ENCODE data around the gene KCNJ8.

KCNJ8 gene

DNA sequence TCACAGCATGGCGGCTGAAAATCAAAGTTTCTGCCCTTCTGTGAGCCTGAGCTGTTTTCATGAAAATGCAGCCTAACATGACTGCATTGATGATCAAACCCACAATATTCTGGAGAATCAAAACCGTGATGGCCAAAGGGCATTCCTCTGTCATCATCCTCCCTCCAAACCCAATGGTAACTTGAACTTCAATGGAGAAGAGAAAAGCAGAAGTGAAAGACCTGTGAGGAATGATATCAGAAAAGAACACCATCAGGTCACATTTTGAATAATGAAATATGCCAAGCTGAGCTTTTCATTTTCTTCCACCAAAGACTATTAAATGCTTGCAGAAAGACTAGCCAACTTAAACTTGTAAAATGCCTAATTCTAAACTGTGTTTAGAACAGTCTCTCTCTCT, 8.1 kb downstream of the KCNJ8 start:
- Mint-ChIP-seq H3K27me3 (peaks cover 4% of the 10 kb centered on the region), H3K4me3 (no peak overlapping the region), H3K4me1 (ENCODE audit: low read depth) (no peaks in the 10 kb centered on the region), H3K27ac (no peak overlapping the region), H3K36me3 (ENCODE audit: low read depth) (no peaks in the 10 kb centered on the region), H3K9me3 (no peaks in the 10 kb centered on the region)

DNA sequence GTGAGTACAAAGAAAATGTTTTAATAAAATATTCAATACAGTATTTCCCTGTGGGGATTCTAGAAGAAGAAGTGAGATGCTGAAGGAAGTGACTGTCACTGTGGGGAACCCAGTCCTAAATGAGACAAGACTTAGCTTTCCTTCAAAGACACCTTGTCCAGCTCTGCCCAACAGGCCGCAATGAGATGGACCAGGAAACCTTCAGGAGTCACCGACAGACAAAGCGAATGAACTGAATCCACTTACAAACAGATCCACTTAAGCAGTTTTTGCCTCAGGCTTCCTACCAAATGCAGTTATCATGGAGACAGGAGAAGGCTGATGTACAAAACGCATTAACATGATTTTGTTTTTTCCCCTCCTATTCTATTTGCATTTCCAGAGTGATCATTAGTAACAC, 9.6 kb downstream of the KCNJ8 start:
- H3K36me3 Mint-ChIP-seq (ENCODE audit: low read depth), result no peaks in the 10 kb centered on the region
- H3K4me3 Mint-ChIP-seq, result no peak overlapping the region
- no peaks in the 10 kb centered on the region for H3K9me3 Mint-ChIP-seq
- no peaks in the 10 kb centered on the region for H3K4me1 Mint-ChIP-seq (ENCODE audit: low read depth)
- no peak overlapping the region for H3K27ac Mint-ChIP-seq
- no peaks in the 10 kb centered on the region for H3K27me3 Mint-ChIP-seq

DNA sequence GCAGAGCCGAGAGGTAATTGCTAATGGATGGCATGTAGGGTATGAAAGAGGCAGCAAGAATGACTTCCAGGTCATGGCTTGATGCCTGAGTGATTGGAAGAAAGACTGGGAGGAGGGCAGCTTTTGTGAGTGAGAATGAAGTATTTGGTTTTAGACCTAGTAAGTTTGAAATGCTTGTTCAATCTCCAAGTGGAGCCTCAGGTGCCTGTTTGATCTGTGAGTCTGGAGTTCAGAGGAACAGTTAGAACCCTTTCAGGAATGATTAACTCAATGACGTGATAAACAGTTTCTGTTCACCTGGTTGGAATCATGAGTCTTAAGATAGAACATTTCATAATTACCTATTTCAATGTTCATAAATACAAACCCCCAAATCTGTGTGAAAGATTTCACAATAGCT, 10.4 kb downstream of the KCNJ8 start:
- Mint-ChIP-seq H3K27ac (no peak overlapping the region), H3K4me3 (no peak overlapping the region), H3K9me3 (peaks cover 3% of the 10 kb centered on the region), H3K36me3 (ENCODE audit: low read depth) (no peaks in the 10 kb centered on the region), H3K27me3 (no peaks in the 10 kb centered on the region), H3K4me1 (ENCODE audit: low read depth) (no peaks in the 10 kb centered on the region)

DNA sequence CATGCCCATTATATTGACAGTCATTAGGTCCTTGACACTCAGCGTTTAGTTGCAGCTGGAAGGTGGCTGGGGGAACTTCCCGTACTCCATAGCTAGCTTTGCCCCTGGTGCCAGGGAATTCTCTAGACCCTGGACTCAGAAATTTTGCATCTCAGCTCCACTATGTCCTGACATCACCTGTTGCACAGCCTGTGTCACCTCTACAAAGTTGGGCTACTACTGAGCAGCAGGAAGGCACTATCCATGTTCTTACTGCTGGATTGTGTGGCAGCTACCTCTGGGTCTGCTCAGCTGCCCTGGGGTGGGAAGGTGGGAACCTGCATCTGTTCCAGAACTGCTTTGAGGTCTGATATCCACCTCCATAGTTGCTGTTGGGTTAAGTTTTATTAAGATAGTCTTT, 11.0 kb downstream of the KCNJ8 start:
- Mint-ChIP-seq H3K4me1 (ENCODE audit: low read depth) (no peaks in the 10 kb centered on the region), H3K27me3 (no peaks in the 10 kb centered on the region), H3K36me3 (ENCODE audit: low read depth) (no peaks in the 10 kb centered on the region), H3K27ac (no peak overlapping the region), H3K9me3 (peaks cover 4% of the 10 kb centered on the region), H3K4me3 (no peak overlapping the region)

DNA sequence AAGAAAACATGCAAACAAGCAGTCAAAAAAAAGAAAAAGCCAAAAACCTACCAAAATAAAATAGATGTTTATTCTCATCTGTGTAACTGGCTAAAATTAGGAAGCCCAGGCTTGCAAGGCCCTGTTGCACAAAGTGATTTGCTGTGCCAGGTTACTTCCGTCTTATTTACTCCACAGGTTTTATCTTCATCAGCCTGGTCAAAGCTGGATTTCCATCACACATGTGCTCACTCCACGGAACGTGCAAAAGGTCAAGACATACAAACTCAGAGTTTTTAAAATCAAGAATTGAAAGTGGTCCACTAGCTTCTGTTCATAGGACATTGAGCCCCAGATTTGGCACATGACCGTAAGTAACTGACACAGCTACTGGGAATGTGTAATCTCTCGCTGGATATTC, 14.8 kb downstream of the KCNJ8 start:
- no peaks in the 10 kb centered on the region for H3K4me1 Mint-ChIP-seq (ENCODE audit: low read depth)
- H3K36me3 Mint-ChIP-seq (ENCODE audit: low read depth), result no peaks in the 10 kb centered on the region
- no peak overlapping the region for H3K27ac Mint-ChIP-seq
- H3K9me3 Mint-ChIP-seq, result peaks cover 4% of the 10 kb centered on the region
- H3K4me3 Mint-ChIP-seq, result no peak overlapping the region
- H3K27me3 Mint-ChIP-seq, result no peaks in the 10 kb centered on the region

DNA sequence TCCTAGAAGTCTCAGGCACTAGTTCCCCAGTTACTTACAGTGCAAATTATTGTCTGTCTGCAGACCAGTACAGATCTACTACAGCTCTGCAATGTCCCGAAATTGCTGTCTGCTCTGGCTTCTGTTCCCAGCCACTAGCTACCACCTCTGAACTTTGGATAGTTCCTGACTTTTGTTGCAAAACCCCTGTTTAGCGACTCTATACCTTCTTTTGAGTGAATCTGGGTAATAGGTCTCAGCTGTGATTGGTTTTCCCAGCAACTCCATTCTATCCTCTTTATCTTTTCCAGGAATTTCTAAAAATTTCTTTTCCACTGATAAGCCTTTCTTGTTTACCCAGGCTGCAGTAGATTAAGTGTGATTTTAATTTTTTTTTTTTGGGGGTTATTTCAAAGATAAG, 16.8 kb downstream of the KCNJ8 start:
- Mint-ChIP-seq H3K27ac (no peak overlapping the region), H3K36me3 (ENCODE audit: low read depth) (no peaks in the 10 kb centered on the region), H3K9me3 (peaks cover 4% of the 10 kb centered on the region)

DNA sequence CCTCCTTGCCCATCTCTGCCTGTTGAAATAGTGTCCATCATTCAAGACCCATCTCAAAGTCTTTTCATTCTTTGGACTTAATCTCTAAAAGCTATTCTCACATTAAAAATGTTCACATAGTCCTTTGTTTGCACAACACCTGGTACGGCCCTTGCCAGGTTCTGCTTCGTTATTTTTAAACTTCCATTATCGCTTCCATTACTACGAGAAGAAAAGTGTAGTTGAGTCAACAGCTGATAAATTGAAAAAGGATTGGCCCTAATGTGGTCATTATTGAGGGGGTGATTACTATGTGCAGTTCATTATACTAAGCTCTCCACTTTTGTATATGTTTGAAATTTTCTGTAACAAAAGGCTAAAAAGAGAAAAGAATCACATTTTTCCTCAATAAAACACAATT, 17.8 kb downstream of the KCNJ8 start:
- Mint-ChIP-seq H3K4me3 (no peak overlapping the region), H3K9me3 (peaks cover 4% of the 10 kb centered on the region), H3K27me3 (no peaks in the 10 kb centered on the region), H3K4me1 (ENCODE audit: low read depth) (no peaks in the 10 kb centered on the region), H3K36me3 (ENCODE audit: low read depth) (no peaks in the 10 kb centered on the region), H3K27ac (no peak overlapping the region)

More for the DNA sequence above, 16.8 kb downstream of the KCNJ8 start:
- H3K4me1 Mint-ChIP-seq (ENCODE audit: low read depth), result no peaks in the 10 kb centered on the region
- H3K4me3 Mint-ChIP-seq, result no peak overlapping the region
- no peaks in the 10 kb centered on the region for H3K27me3 Mint-ChIP-seq

DNA sequence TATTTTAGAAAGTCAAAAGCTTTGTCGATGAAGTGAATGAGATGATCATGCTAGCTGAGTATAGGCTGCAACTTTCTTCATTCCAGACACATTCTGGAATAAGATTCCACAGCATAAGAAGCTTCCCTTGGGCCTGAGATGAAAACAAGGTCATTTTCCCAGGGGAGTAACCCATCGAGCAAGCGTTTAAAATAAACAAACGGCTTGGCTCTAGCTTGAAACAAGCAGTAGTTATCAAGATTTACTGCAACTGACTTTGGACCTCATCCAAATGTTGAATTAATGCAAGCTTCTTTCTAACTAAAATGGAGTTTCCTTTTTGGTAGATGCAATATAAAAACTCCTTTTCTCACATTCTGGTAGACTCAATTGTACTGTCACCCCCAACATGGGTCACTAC, 23.0 kb downstream of the KCNJ8 start:
- H3K36me3 Mint-ChIP-seq (ENCODE audit: low read depth), result no peaks in the 10 kb centered on the region
- no peaks in the 10 kb centered on the region for H3K27me3 Mint-ChIP-seq
- no peaks in the 10 kb centered on the region for H3K9me3 Mint-ChIP-seq
- H3K4me3 Mint-ChIP-seq, result no peak overlapping the region
- no peaks in the 10 kb centered on the region for H3K4me1 Mint-ChIP-seq (ENCODE audit: low read depth)
- no peak overlapping the region for H3K27ac Mint-ChIP-seq

DNA sequence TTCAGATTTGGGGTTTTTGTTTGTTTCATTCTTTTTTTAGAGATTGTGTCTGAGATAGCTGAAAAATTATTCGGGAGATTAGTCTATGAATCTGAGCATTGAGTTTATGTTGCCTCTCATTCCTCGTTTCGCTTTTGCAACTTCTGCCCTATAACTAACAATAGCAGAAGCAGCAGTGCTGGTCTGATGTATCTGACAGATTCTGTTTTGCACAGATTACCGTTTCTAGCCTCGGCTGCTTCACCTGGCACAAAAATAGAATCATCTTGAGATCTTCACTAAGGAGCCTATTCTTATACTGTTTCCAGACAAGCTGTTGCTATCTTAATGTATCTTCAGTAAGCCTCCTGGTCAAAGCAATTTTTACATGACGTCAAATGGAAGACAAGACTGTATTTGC, 29.2 kb downstream of the KCNJ8 start:
- Mint-ChIP-seq H3K36me3 (ENCODE audit: low read depth) (no peaks in the 10 kb centered on the region), H3K27me3 (peaks cover 10% of the 10 kb centered on the region), H3K4me3 (no peak overlapping the region), H3K4me1 (ENCODE audit: low read depth) (no peaks in the 10 kb centered on the region), H3K9me3 (no peaks in the 10 kb centered on the region), H3K27ac (no peak overlapping the region)

DNA sequence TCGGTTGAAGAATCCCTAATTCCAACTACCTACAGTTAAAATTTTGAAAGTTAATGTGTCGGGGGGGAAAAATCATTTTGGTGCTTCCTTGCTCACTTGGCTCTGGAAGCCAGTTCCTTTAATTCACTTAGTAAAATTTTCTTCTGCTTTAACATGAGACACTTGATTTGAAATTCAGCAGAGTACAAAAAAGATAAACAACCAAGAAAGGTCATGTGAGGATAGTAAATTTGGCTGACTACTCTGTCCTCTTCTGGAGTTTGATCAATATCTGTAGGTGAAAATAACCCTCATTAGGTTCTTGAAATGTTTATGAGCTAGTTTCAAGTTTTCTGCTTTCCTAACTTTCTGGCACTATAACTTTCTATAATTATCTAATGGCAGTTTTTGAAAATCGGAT, 43.4 kb downstream of the KCNJ8 start:
- peaks cover 29% of the 10 kb centered on the region for H3K27me3 Mint-ChIP-seq
- no peaks in the 10 kb centered on the region for H3K4me1 Mint-ChIP-seq (ENCODE audit: low read depth)
- H3K27ac Mint-ChIP-seq, result no peak overlapping the region
- H3K9me3 Mint-ChIP-seq, result no peaks in the 10 kb centered on the region
- H3K36me3 Mint-ChIP-seq (ENCODE audit: low read depth), result no peaks in the 10 kb centered on the region
- no peak overlapping the region for H3K4me3 Mint-ChIP-seq

DNA sequence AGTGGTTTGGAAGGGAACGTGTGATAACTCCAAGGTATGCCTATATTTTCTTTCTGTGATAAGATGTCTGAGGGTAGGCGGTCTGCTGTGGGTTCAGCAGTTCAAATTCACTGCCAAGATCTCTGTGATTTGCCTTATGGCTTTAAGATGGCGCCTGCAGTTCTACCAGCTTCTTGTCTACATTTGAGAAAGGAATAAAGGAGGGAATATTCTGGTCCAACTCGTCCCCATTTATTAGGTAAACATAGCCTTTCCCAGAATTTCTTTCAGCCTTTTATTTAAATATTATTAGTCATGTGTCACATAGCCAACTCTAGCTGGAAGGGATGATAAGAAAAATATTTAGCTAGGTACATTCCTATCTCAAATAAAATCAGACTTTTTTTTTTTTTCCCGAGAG, 48.8 kb downstream of the KCNJ8 start:
- Mint-ChIP-seq H3K9me3 (no peaks in the 10 kb centered on the region), H3K4me3 (no peak overlapping the region), H3K36me3 (ENCODE audit: low read depth) (no peaks in the 10 kb centered on the region), H3K27me3 (peaks cover 4% of the 10 kb centered on the region), H3K27ac (no peak overlapping the region), H3K4me1 (ENCODE audit: low read depth) (no peaks in the 10 kb centered on the region)

DNA sequence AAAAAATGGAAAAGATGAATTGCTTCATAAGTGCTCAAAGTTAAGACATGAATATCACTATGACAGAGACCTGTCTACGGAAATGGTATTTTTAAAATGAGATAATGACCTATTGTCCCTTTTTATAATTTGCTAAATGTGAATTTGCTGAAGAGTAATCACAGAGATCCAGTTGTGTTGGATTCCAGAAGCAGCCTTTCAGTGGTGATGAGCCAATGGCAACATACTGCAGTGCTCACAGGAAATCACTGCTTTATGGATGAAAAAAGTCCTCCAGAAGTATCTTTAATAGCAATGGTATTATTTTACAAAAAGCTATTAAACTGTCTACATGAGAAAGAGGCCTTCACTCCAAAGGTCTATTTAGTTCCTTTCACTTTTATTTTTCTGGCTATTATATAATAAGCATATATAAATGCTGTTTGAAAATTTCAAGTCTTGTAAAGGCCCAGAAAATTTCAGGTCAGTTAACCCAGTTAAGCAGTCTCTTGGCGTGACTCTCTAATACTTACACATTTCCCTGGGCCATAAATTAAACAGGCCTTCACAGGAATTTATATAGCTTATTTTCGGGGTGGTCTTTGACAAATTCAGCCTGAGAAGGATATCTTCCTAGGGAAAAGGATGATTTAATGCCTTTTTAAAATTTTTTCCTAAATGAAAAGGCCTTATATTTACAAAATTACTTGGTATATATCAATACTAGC, 55.4 kb downstream of the KCNJ8 start:
- Mint-ChIP-seq H3K9me3 (no peaks in the 10 kb centered on the region), H3K27ac (no peak overlapping the region), H3K4me3 (no peak overlapping the region), H3K4me1 (ENCODE audit: low read depth) (no peaks in the 10 kb centered on the region), H3K36me3 (ENCODE audit: low read depth) (no peaks in the 10 kb centered on the region), H3K27me3 (peaks cover 9% of the 10 kb centered on the region)

DNA sequence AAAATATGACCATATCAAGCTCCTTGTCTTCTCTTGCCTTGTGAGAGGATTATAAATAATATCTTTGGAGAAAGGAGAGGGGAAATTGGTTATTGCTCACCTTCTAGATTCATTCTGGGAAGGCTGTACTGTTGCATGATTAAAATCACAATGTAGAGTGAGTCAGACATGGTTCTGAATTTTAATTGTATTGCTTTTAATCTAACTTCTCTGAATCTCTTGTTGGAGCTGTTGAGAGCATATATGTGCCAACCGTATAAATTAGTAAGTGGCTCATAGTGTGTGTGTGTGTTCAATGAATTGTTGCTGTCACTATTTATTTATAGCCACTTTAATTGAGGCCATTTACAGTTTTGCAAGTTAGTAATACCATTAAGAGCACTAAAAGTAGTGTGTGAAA, 56.1 kb downstream of the KCNJ8 start:
- peaks cover 11% of the 10 kb centered on the region for H3K27me3 Mint-ChIP-seq
- no peak overlapping the region for H3K4me3 Mint-ChIP-seq
- H3K36me3 Mint-ChIP-seq (ENCODE audit: low read depth), result no peaks in the 10 kb centered on the region

DNA sequence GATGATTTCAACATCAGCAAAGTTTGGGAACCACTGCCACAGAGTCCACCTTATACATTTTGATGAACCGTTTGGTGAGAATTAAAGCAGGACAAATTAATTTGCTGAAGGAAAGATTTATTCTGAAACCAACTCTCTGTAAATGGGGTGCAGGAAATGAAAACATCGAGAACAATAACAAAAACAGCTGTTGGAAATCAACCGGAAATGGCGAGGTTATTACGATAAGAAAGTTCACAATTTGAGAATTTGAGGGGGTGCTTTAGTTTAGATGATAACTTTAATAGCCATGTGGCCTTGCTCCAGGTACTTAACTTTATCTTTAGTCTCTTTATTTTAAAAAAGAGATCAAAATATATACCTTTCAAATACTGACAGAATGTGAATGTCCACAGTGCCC, 56.7 kb downstream of the KCNJ8 start:
- no peak overlapping the region for H3K4me3 Mint-ChIP-seq
- H3K4me1 Mint-ChIP-seq (ENCODE audit: low read depth), result no peaks in the 10 kb centered on the region
- peaks cover 11% of the 10 kb centered on the region for H3K27me3 Mint-ChIP-seq
- no peaks in the 10 kb centered on the region for H3K9me3 Mint-ChIP-seq
- no peak overlapping the region for H3K27ac Mint-ChIP-seq
- H3K36me3 Mint-ChIP-seq (ENCODE audit: low read depth), result no peaks in the 10 kb centered on the region

More for the DNA sequence above, 56.1 kb downstream of the KCNJ8 start:
- H3K27ac Mint-ChIP-seq, result no peak overlapping the region
- no peaks in the 10 kb centered on the region for H3K9me3 Mint-ChIP-seq
- H3K4me1 Mint-ChIP-seq (ENCODE audit: low read depth), result no peaks in the 10 kb centered on the region

DNA sequence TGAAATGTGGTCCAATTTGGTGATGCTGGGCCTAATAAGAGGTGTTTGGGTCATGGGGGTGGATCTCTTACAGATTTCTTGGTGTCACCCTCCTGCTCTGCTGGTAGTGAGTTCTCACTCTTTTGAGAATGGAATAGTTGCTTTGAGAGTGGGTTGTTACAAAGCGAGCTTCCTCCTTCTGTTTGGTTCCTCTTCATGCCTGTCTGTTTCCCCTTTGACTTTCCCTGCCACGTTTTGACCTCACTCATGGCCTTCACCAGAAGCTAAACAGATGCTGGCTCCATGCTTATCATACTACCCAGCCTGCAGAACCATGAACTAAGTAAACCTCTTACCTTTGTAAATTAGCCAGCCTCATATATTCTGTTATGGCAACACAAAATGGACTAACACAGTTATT, 59.1 kb downstream of the KCNJ8 start:
- Mint-ChIP-seq H3K36me3 (ENCODE audit: low read depth) (no peaks in the 10 kb centered on the region), H3K27ac (no peak overlapping the region), H3K27me3 (peaks cover 11% of the 10 kb centered on the region), H3K4me3 (no peak overlapping the region), H3K4me1 (ENCODE audit: low read depth) (no peaks in the 10 kb centered on the region), H3K9me3 (no peaks in the 10 kb centered on the region)
